SK-N-SH (cell line): ENCODE measurements around the gene MAGEA11. TPM values are rescaled to one million over a fixed set of nuclear protein-coding genes. Genes with fewer than 3 reads are reported as not detected.

Experiments used
- CTCF ChIA-PET: fragments of 300-600, 350-600 bp; formaldehyde crosslinking; extraction: SDS; loops from one replicate; lab custom pipeline; 2021; lab: Yijun Ruan, JAX
- POLR2A ChIA-PET: fragments of 350-600 bp; sonication (Branson Sonifier 250); formaldehyde crosslinking; extraction: SDS; loops from one replicate; lab custom pipeline; 2020; ENCODE audit warnings: antibody characterized with exemption, inconsistent platforms; lab: Yijun Ruan, JAX
- DNase-seq: peaks from one replicate; pipeline ENCODE4 v3.0.0; 2012
- H2AFZ ChIP-seq: fragments of 200-600 bp; sonication (generic); 2 replicates; pipeline ENCODE4 v1.8.1; 2016; ENCODE audit warnings: antibody characterized with exemption, mild to moderate bottlenecking, low read depth
- H3F3A ChIP-seq: fragments of 200-600 bp; sonication (generic); replicated peaks from 2 replicates; pipeline ENCODE3; 2016; ENCODE audit warnings: antibody characterized with exemption, mild to moderate bottlenecking; ENCODE audit not compliant: insufficient read depth
- H3K27ac ChIP-seq, 2 experiments: fragments of 200-500 bp in 1 of 2; fragments of 200-600 bp in 1 of 2; sonication (Bioruptor generic) in 1 of 2; sonication (generic), shearing (Covaris generic) in 1 of 2; 2 replicates each; pipeline versions ENCODE4 v1.5.1 to v1.6.1; 2014 to 2016; ENCODE audit warnings: low read depth in 2 of 2, inconsistent platforms in 1 of 2, low read length in 1 of 2, mild to moderate bottlenecking in 1 of 2, mixed read lengths in 1 of 2
- H3K27me3 ChIP-seq: fragments of 200-600 bp; sonication (generic), shearing (Covaris generic); 2 replicates; pipeline ENCODE4 v1.6.1; 2016; ENCODE audit warnings: mixed run types; ENCODE audit not compliant: insufficient read depth
- H3K36me3 ChIP-seq, 2 experiments: fragments of 200-500 bp in 1 of 2; fragments of 200-600 bp in 1 of 2; sonication (Bioruptor generic) in 1 of 2; sonication (generic) in 1 of 2; replicated peaks in 1 of 2; 2 replicates each; pipeline versions ENCODE3 to v1.5.1; 2014 to 2016; ENCODE audit warnings: low read length in 1 of 2, mild to moderate bottlenecking in 1 of 2; ENCODE audit not compliant: insufficient read depth in 2 of 2, control insufficient read depth in 1 of 2
- H3K4me1 ChIP-seq, 2 experiments: fragments of 200-500 bp in 1 of 2; fragments of 200-600 bp in 1 of 2; sonication (Bioruptor generic) in 1 of 2; sonication (generic), shearing (Covaris generic) in 1 of 2; 2 replicates each; pipeline versions ENCODE4 v1.5.1 to v1.6.1; 2014 to 2016; ENCODE audit warnings: low read depth in 1 of 2, low read length in 1 of 2, mixed run types in 1 of 2; ENCODE audit not compliant: insufficient read depth in 2 of 2, control insufficient read depth in 1 of 2
- H3K4me2 ChIP-seq: fragments of 200-600 bp; sonication (generic), shearing (Covaris generic); 2 replicates; pipeline ENCODE4 v1.6.1; 2017; ENCODE audit warnings: mixed run types
- H3K4me3 ChIP-seq, 2 experiments: fragments of 200-500 bp in 1 of 2; fragments of 200-600 bp in 1 of 2; sonication (Bioruptor generic) in 1 of 2; sonication (generic), shearing (Covaris generic) in 1 of 2; 2 replicates each; pipeline versions ENCODE4 v1.5.1 to v1.8.1; 2014 to 2016; ENCODE audit warnings: low read depth in 2 of 2, inconsistent platforms in 1 of 2, low read length in 1 of 2, mild to moderate bottlenecking in 1 of 2, mixed read lengths in 1 of 2, moderate library complexity in 1 of 2
- H3K79me2 ChIP-seq: fragments of 200-600 bp; sonication (generic); 2 replicates; pipeline ENCODE4 v1.8.1; 2017; ENCODE audit warnings: mild to moderate bottlenecking; ENCODE audit not compliant: insufficient read depth
- H3K9ac ChIP-seq: fragments of 200-600 bp; sonication (generic); 2 replicates; pipeline ENCODE4 v1.6.1; 2017; ENCODE audit warnings: mixed run types
- H3K9me2 ChIP-seq: fragments of 200-600 bp; sonication (generic); 2 replicates; pipeline ENCODE4 v1.6.1; 2017; ENCODE audit warnings: mixed run types
- H3K9me3 ChIP-seq: fragments of 200-600 bp; sonication (generic); 2 replicates; pipeline ENCODE4 v1.6.1; 2017; ENCODE audit warnings: mixed run types, mild to moderate bottlenecking, moderate library complexity
- H4K20me1 ChIP-seq: fragments of 200-600 bp; sonication (generic); 2 replicates; pipeline ENCODE4 v1.6.1; 2017; ENCODE audit warnings: mild to moderate bottlenecking, mixed run types; ENCODE audit not compliant: insufficient read depth
- CHD2 ChIP-seq: fragments of 150-350 bp; IDR thresholded peaks from 2 replicates; pipeline ENCODE4 v1.6.1; 2018; ENCODE audit warnings: low read length; ENCODE audit not compliant: partially characterized antibody
- EP300 ChIP-seq, 2 experiments: IDR thresholded peaks; 2 replicates each; pipeline versions ENCODE4 v1.4.0 to v1.6.1; 2012; ENCODE audit warnings: borderline replicate concordance in 1 of 2, low read depth in 1 of 2, low read length in 1 of 2
- MXI1 ChIP-seq: IDR thresholded peaks from 2 replicates; pipeline ENCODE4 v1.6.1; 2012; ENCODE audit warnings: mild to moderate bottlenecking, low read depth, low read length, improper control_type of control experiment
- NRF1 ChIP-seq: IDR thresholded peaks from 2 replicates; pipeline ENCODE4 v1.6.1; 2012; ENCODE audit warnings: low read depth, mild to moderate bottlenecking, low read length
- PBX3 ChIP-seq: IDR thresholded peaks from 2 replicates; pipeline ENCODE4; 2012
- POLR2AphosphoS5 ChIP-seq: IDR thresholded peaks from 2 replicates; pipeline ENCODE4 v1.6.1; 2012; ENCODE audit warnings: low read depth, low read length
- RCOR1 ChIP-seq: fragments of 150-350 bp; IDR thresholded peaks from 2 replicates; pipeline ENCODE4 v1.6.1; 2017; ENCODE audit warnings: antibody characterized with exemption, low read length
- REST ChIP-seq: IDR thresholded peaks from 2 replicates; pipeline ENCODE4 v1.6.1; 2012; ENCODE audit warnings: mild to moderate bottlenecking, low read depth, low read length, moderate library complexity
- SMC3 ChIP-seq: IDR thresholded peaks from 2 replicates; pipeline ENCODE4 v1.6.1; 2012; ENCODE audit warnings: low read depth, low read length, improper control_type of control experiment
- TAF1 ChIP-seq: IDR thresholded peaks from 2 replicates; pipeline ENCODE4 v1.6.1; 2012; ENCODE audit warnings: low read depth, mild to moderate bottlenecking, low read length, moderate library complexity, borderline replicate concordance
- TEAD4 ChIP-seq: IDR thresholded peaks from 2 replicates; pipeline ENCODE4 v1.4.0; 2012; ENCODE audit warnings: mild to moderate bottlenecking, borderline replicate concordance; ENCODE audit not compliant: insufficient read depth
- USF1 ChIP-seq: IDR thresholded peaks from 2 replicates; pipeline ENCODE4 v1.4.0; 2012; ENCODE audit warnings: low read depth, borderline replicate concordance
- USF2 ChIP-seq: fragments of 150-350 bp; IDR thresholded peaks from 2 replicates; pipeline ENCODE4 v1.6.1; 2017; ENCODE audit warnings: antibody characterized with exemption, low read length, low read depth, borderline replicate concordance
- ZBTB33 ChIP-seq: IDR thresholded peaks from 2 replicates; pipeline ENCODE4 v1.4.0; 2012; ENCODE audit warnings: low read depth, borderline replicate concordance
- WGBS: methylation state at CpG from one replicate; pipeline ENCODE4 v1.1.6; 2017; ENCODE audit warnings: low lambda C conversion rate; 5-methylcytosine and 5-hydroxymethylcytosine counted together
- polyA plus RNA-seq, 3 experiments: library from polyadenylated mRNA; depleted of rRNA; stranded (reverse); fragments of >200 nt; gene quantifications; 2 replicates each; pipeline ENCODE4 v1.2.3, GENCODE V29; 2012

The MAGEA11 gene
- polyA plus RNA-seq, 1 of the 3 experiments (the other 2 are of a cell fraction), result 0.03 TPM

- H3K27ac ChIP-seq, result no peak overlapping the region
- no peak overlapping the region for H3K4me2 ChIP-seq
- no peak overlapping the region for H3K4me3 ChIP-seq
- no peaks in the 10 kb centered on the region for H4K20me1 ChIP-seq
- H3K79me2 ChIP-seq, result no peaks in the 10 kb centered on the region
- DNase-seq, result no peak
- H2AFZ ChIP-seq, result no peak overlapping the region
- H3F3A ChIP-seq, result no peaks in the 10 kb centered on the region
- ChIA-PET CTCF (no interaction called here), POLR2A (no interaction called here)
- peaks cover 13% of the 10 kb centered on the region; the same call in 1 of the 2 replicates for H3K27me3 ChIP-seq
- no peaks in the 10 kb centered on the region for H3K36me3 ChIP-seq
- TF ChIP-seq USF1, result no peak
- no peak for TF ChIP-seq RCOR1
- no peak for TF ChIP-seq PBX3
- no peak for TF ChIP-seq USF2
- no peak for TF ChIP-seq REST
- no peak for TF ChIP-seq POLR2AphosphoS5
- no peak for TF ChIP-seq MXI1
- no peak for TF ChIP-seq NRF1
- TF ChIP-seq TAF1, result no peak
- TF ChIP-seq TEAD4, result no peak
- no peak for TF ChIP-seq EP300 (IDR thresholded peaks at IDR 0.05; ENCODE audit: borderline replicate concordance in 1 of 2, low read depth in 1 of 2, low read length in 1 of 2)
- no peak for TF ChIP-seq SMC3
- no peak for TF ChIP-seq CHD2
- no peak for TF ChIP-seq ZBTB33
- no peaks in the 10 kb centered on the region for H3K4me1 ChIP-seq
- WGBS, result 13% methylated on average over 5 of the region's 5 CpGs
- no peaks in the 10 kb centered on the region for H3K9me3 ChIP-seq
- no peaks in the 10 kb centered on the region for H3K9me2 ChIP-seq
- no peak overlapping the region for H3K9ac ChIP-seq
Measured at GRCh38 chrX:149717803-149718202, 5.9 kb downstream of the MAGEA11 start.
